ENCODE data around the gene FAM171A1.

- no peak for TF ChIP-seq POLR2A (IDR thresholded peaks at IDR 0.05; ENCODE audit: low read length)
- no peak for TF ChIP-seq GATA1 (IDR thresholded peaks at IDR 0.05; ENCODE audit: low read depth, low read length)
Measured at GRCh38 chr10:15262036-15262713, 108.9 kb downstream of the FAM171A1 start.

Measured in erythroblast (primary cell).